Ovary (tissue), 9 donors: ENCODE results near the gene KRTAP4-7. TPM values are rescaled to one million over a fixed set of nuclear protein-coding genes. Genes with fewer than 3 reads are reported as not detected.
"Not testable (repeated sequence)": the region's sequence is repeated elsewhere in the genome, so short reads cannot be mapped to it uniquely, and the experiment has no call there.

Experiments used
- DNase-seq, 5 donors: peaks; one replicate each; pipeline ENCODE4 v3.0.0-alpha.2; 2019 to 2020
- H3K27ac ChIP-seq, 2 donors: fragments of 200-600 bp; one replicate each; pipeline versions ENCODE4 v1.5.1 to v1.8.0; 2019 to 2022
- H3K27me3 ChIP-seq: fragments of 200-600 bp; one replicate; pipeline ENCODE4 v1.8.0; 2022
- H3K36me3 ChIP-seq: fragments of 200-600 bp; sonication (generic); one replicate; pipeline ENCODE4 v1.5.1; 2019
- H3K4me1 ChIP-seq: one replicate; pipeline ENCODE4 v1.8.1; 2013; ENCODE audit warnings: mild to moderate bottlenecking, moderate library complexity; ENCODE audit not compliant: insufficient read depth
- H3K4me3 ChIP-seq: fragments of 200-600 bp; sonication (generic); one replicate; pipeline ENCODE4 v1.5.1; 2017
- H3K9me3 ChIP-seq, 2 donors: fragments of 200-600 bp in 1 of 2; sonication (generic) in 1 of 2; one replicate each; pipeline versions ENCODE4 v1.5.1 to v1.8.1; 2013 to 2019; ENCODE audit warnings: mild to moderate bottlenecking in 1 of 2, moderate library complexity in 1 of 2
- CTCF ChIP-seq, 3 donors: fragments of 450-650 bp in 2 of 3; fragments of 200-600 bp in 1 of 3; IDR thresholded peaks; one replicate each; pipeline versions ENCODE4 v1.5.1 to v1.8.0; 2016 to 2022; ENCODE audit warnings: antibody characterized with exemption in 3 of 3, mild to moderate bottlenecking in 1 of 3
- EP300 ChIP-seq: sonication (generic); formaldehyde crosslinking; IDR thresholded peaks from one replicate; pipeline ENCODE4 v1.6.1; 2017; ENCODE audit warnings: antibody characterized with exemption
- POLR2A ChIP-seq: fragments of 450-650 bp; IDR thresholded peaks from one replicate; pipeline ENCODE4 v1.6.1; 2017; ENCODE audit warnings: antibody characterized with exemption, mild to moderate bottlenecking, moderate library complexity
- WGBS, 3 donors: extraction: QIAGEN DNeasy Blood & Tissue Kit in 1 of 3; methylation state at CpG; one replicate each; pipeline versions ENCODE4 v1.1.5 to v1.1.7; 2013 to 2017; 5-methylcytosine and 5-hydroxymethylcytosine counted together
- intact Hi-C, 4 donors: fragments of 100-400 bp; cut with DNase I; formaldehyde crosslinking; loops; one replicate each; pipeline versions ENCODE4 v1.11.0 to v1.15.1; 2022 to 2023
- polyA plus RNA-seq, 2 donors: library from polyadenylated mRNA; stranded (reverse); fragments of 200-250 nt in 1 of 2; fragments of 350-450 nt in 1 of 2; fragmentation: Illumina TruSeq in 1 of 2; extraction: RNeasy Lipid Tissue Mini Kit (QIAGEN cat#74804) in 1 of 2; gene quantifications; one replicate each; pipeline ENCODE4 v1.2.3, GENCODE V29; 2013 to 2014
- total RNA-seq, 7 donors: library from RNA; depleted of rRNA in 2 of 7; stranded (reverse); fragments of >200 nt in 2 of 7; fragmentation: NEBNext Ultra II Directional in 3 of 7; extraction: Animal tissue kit (Norgen Biotek cat#: 25700) in 3 of 7; gene quantifications; one replicate each; pipeline versions ENCODE4 v1.1.0 to v1.2.4, GENCODE V29; 2016 to 2023
- donor health status: DM: no; HTN: no; CAD: no; lungs with moderate emphysema.
- donor health status: DM: no; HTN: no; CAD: no.
- donor health status: Bipolar disorder and iron deficiency.
- donor health status: DM: yes; HTN: yes; CAD: no.
- donor health status: DM: no; HTN: no; CAD: no.
- donor health status: DM: yes; HTN: yes; CAD: no.

The KRTAP4-7 gene
- total and polyA plus RNA-seq, 9 donors: not detected

- Histone ChIP-seq H3K36me3 (no peaks in the 10 kb centered on the region), H3K27ac (no peak overlapping the region), H3K9me3 (no peaks in the 10 kb centered on the region), H3K27me3 (no peaks in the 10 kb centered on the region), H3K4me1 (no peaks in the 10 kb centered on the region), H3K4me3 (no peak overlapping the region)
- 32 to 48% (median 33%) methylated on average over 7 of the region's 7 CpGs for WGBS, 3 donors
- intact Hi-C loops: no loop called here
- TF ChIP-seq EP300 (no peak), CTCF (IDR thresholded peaks at IDR 0.05) (no peak), POLR2A (no peak)
- no peak for DNase-seq
Measured at GRCh38 chr17:41048441-41048840, 35.5 kb upstream of the KRTAP4-7 start.

GRCh38 chr17:41049110-41049509, 34.8 kb upstream of the KRTAP4-7 start:
- no peaks in the 10 kb centered on the region for H3K4me1 ChIP-seq
- intact Hi-C loops: no loop called here
- WGBS, 3 donors: 32 to 35% (median 34%) methylated on average over 2 of the region's 2 CpGs
- DNase-seq: no peak
- H3K4me3 ChIP-seq: no peak overlapping the region
- no peak overlapping the region for H3K27ac ChIP-seq
- no peaks in the 10 kb centered on the region for H3K27me3 ChIP-seq
- no peaks in the 10 kb centered on the region for H3K36me3 ChIP-seq
- no peak for TF ChIP-seq POLR2A
- no peak for TF ChIP-seq EP300
- TF ChIP-seq CTCF (IDR thresholded peaks at IDR 0.05): no peak
- H3K9me3 ChIP-seq: no peaks in the 10 kb centered on the region

- no peak overlapping the region for H3K4me3 ChIP-seq
- H3K4me1 ChIP-seq: no peaks in the 10 kb centered on the region
- no peaks in the 10 kb centered on the region for H3K27me3 ChIP-seq
- intact Hi-C loops: no loop called here
- H3K36me3 ChIP-seq: no peaks in the 10 kb centered on the region
- DNase-seq: no peak
- TF ChIP-seq EP300 (no peak), POLR2A (no peak), CTCF (IDR thresholded peaks at IDR 0.05) (no peak)
- H3K9me3 ChIP-seq: no peaks in the 10 kb centered on the region
- no peak overlapping the region for H3K27ac ChIP-seq
Measured at GRCh38 chr17:41052566-41052965, 31.4 kb upstream of the KRTAP4-7 start.

GRCh38 chr17:41054025-41054424, 29.9 kb upstream of the KRTAP4-7 start:
- Histone ChIP-seq H3K36me3 (no peaks in the 10 kb centered on the region), H3K4me1 (no peaks in the 10 kb centered on the region), H3K27ac (no peak overlapping the region), H3K27me3 (no peaks in the 10 kb centered on the region), H3K9me3 (no peaks in the 10 kb centered on the region), H3K4me3 (no peak overlapping the region)
- no peak for DNase-seq
- intact Hi-C loops: no loop called here
- TF ChIP-seq EP300 (no peak), CTCF (IDR thresholded peaks at IDR 0.05) (no peak), POLR2A (no peak)
- WGBS, 3 donors: 95 to 97% (median 96%) methylated on average over 4 of the region's 4 CpGs

GRCh38 chr17:41054556-41054955, 29.4 kb upstream of the KRTAP4-7 start:
- H3K4me1 ChIP-seq, H3K36me3 ChIP-seq, H3K9me3 ChIP-seq, DNase-seq, H3K27ac ChIP-seq, H3K27me3 ChIP-seq, H3K4me3 ChIP-seq, intact Hi-C loops: not testable (repeated sequence)
- 72 to 89% (median 85%) methylated on average over 7 to 9 of the region's 9 CpGs for WGBS, 3 donors

- H3K9me3 ChIP-seq, H3K4me3 ChIP-seq, H3K36me3 ChIP-seq, H3K27ac ChIP-seq, H3K4me1 ChIP-seq, H3K27me3 ChIP-seq, intact Hi-C loops, DNase-seq: not testable (repeated sequence)
- WGBS, 3 donors: 11 to 48% (median 46%) methylated on average over 1 to 4 of the region's 6 CpGs
Measured at GRCh38 chr17:41055130-41055529, 28.8 kb upstream of the KRTAP4-7 start, which contains the start of gene KRTAP2-2. TSS of gene KRTAP2-2 (minus strand) at chr17:41055230. CDS start at chr17:41055211, 19 bp downstream.
